Stimulated activated CD4-positive, alpha-beta T cell treated with anti-CD3 and anti-CD28 coated beads, Interleukin-12 subunit alpha, Interleukin-12 subunit beta, amount 100 ng/mL, for 48 hours (primary cell): ENCODE measurements around the gene SMIM1.

Experiments
- DNase-seq, 3 donors: peaks; one replicate each; pipeline ENCODE4 v3.0.0-alpha.2; 2020; ENCODE audit warnings: low read depth in 2 of 3, low spot score in 1 of 3

The SMIM1 gene

GRCh38 chr1:3817821-3818597 lies 45.5 kb downstream of the SMIM1 start:
- no peak for DNase-seq

DNA sequence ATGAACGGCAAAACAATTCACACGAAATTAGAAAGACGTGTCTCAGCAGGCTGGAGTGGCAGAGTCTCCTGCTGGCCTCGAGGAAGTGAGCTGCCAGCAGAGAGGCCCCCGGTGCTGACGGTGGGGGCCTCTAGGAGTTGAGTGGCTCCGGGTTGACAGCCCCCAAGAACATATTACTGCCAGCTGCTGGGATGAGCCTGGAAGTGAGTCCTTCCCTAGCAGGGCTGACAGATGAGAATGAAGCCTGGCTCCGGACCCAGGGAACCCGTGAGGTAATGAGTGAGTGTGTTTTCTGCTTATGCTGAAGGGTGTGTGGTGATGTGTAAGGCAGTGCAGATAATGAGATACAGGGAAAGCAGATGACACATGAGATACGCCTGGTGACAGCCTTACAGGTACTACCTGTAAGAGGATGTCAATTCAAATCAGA lies 47.2 kb downstream of the SMIM1 start:
- DNase-seq: no peak

GRCh38 chr1:3820316-3820715 lies 47.8 kb downstream of the SMIM1 start:
- no peak for DNase-seq

GRCh38 chr1:3821004-3821403 lies 48.5 kb downstream of the SMIM1 start:
- DNase-seq: no peak

- DNase-seq: no peak
Measured at GRCh38 chr1:3821447-3821846, 48.9 kb downstream of the SMIM1 start.

DNA sequence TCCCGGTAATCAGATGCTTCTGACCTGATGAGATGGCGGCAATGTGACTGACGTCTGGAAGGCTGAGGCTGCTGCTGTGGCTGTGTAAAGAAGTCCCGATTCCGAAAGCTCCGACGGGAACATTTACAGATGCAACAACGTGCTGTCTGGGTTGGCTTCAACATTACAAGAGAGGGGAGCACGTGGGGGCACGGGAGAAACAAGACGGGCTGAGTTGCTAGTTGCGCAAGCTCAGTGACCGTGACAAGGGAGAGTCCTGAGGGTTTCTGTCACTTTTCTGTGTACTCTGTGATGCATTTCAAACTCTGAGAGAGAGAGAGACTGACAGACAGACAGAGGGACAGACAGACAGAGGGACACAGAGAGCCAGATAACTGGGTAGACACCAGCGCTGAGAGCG lies 49.4 kb downstream of the SMIM1 start:
- DNase-seq: no peak

GRCh38 chr1:3822421-3822820 lies 49.9 kb downstream of the SMIM1 start:
- no peak for DNase-seq

DNA sequence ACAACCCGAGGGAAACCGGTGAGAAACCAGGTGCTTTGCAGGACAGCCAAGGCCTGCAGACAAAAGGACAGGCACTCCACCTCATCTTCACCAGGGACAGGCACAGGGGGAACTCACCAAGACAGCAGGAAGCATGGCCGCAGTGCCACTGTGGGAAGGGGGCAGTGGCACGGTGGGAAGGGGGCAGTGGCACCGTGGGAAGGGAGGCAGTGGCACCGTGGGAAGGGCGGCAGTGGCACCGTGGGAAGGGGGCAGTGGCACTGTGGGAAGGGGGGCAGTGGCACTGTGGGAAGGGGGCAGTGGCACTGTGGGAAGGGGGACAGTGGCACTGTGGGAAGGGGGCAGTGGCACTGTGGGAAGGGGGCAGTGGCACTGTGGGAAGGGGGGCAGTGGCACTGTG lies 52.1 kb downstream of the SMIM1 start:
- DNase-seq: no peak

- no peak for DNase-seq
Measured at GRCh38 chr1:3825356-3825755, 52.8 kb downstream of the SMIM1 start.
